Activated CD4-positive, alpha-beta T cell treated with anti-CD3 and anti-CD28 coated beads, Interleukin-2, amount 50 U/mL, for 24 hours (primary cell): ENCODE data around the gene TK1.
"Not testable (repeated sequence)": the region's sequence is repeated elsewhere in the genome, so short reads cannot be mapped to it uniquely, and the experiment has no call there.

Source experiments
- DNase-seq, 2 donors: peaks; one replicate each; pipeline ENCODE4 v3.0.0-alpha.2; 2020; ENCODE audit warnings: low read depth in 1 of 2, low spot score in 1 of 2

TK1 gene

GRCh38 chr17:78179372-78179771, 7.5 kb downstream of the TK1 start:
- no peak for DNase-seq

- peak; percentile 67 to 68 for DNase-seq
Measured at GRCh38 chr17:78176548-78177025, 10.3 kb downstream of the TK1 start.

- DNase-seq: no peak
Measured at GRCh38 chr17:78175643-78175981, 11.2 kb downstream of the TK1 start.

- no peak for DNase-seq
Measured at GRCh38 chr17:78174870-78175642, 11.8 kb downstream of the TK1 start.

GRCh38 chr17:78174346-78174869, 12.4 kb downstream of the TK1 start:
- no peak for DNase-seq

GRCh38 chr17:78173097-78173715, 13.6 kb downstream of the TK1 start:
- no peak for DNase-seq

GRCh38 chr17:78172249-78173051, 14.4 kb downstream of the TK1 start:
- DNase-seq: no peak

- not testable (repeated sequence) for DNase-seq
Measured at GRCh38 chr17:78171591-78172248, 15.1 kb downstream of the TK1 start.

GRCh38 chr17:78170692-78171590, 15.9 kb downstream of the TK1 start:
- DNase-seq: no peak

GRCh38 chr17:78168903-78169793, 17.7 kb downstream of the TK1 start:
- DNase-seq: peak; percentile 36 to 55

- DNase-seq: peak; percentile 69 to 78
Measured at GRCh38 chr17:78168242-78168902, 18.5 kb downstream of the TK1 start, which contains the start of gene SYNGR2. SYNGR2 (plus strand) TSS chr17:78168581; CDS start chr17:78168617, 36 bp downstream.

GRCh38 chr17:78166416-78166815, 20.4 kb downstream of the TK1 start:
- DNase-seq: no peak

- no peak for DNase-seq
Measured at GRCh38 chr17:78164748-78165607, 21.9 kb downstream of the TK1 start.

GRCh38 chr17:78163881-78164747, 22.7 kb downstream of the TK1 start:
- no peak for DNase-seq

GRCh38 chr17:78159575-78160158, 27.2 kb downstream of the TK1 start:
- no peak for DNase-seq
